GM21786 (cell line): ENCODE results near the gene PSMA4.
A peak's percentile ranks its signal among the peaks of the same experiment; 100 is the strongest.
"Not testable (repeated sequence)": the region's sequence is repeated elsewhere in the genome, so short reads cannot be mapped to it uniquely, and the experiment has no call there.

Source experiments
- ATAC-seq: cut with Tn5 transposase; IDR thresholded peaks from one replicate; pipeline ENCODE4 v1.9.1; 2021; ENCODE audit not compliant: unreplicated experiment

PSMA4 gene

DNA sequence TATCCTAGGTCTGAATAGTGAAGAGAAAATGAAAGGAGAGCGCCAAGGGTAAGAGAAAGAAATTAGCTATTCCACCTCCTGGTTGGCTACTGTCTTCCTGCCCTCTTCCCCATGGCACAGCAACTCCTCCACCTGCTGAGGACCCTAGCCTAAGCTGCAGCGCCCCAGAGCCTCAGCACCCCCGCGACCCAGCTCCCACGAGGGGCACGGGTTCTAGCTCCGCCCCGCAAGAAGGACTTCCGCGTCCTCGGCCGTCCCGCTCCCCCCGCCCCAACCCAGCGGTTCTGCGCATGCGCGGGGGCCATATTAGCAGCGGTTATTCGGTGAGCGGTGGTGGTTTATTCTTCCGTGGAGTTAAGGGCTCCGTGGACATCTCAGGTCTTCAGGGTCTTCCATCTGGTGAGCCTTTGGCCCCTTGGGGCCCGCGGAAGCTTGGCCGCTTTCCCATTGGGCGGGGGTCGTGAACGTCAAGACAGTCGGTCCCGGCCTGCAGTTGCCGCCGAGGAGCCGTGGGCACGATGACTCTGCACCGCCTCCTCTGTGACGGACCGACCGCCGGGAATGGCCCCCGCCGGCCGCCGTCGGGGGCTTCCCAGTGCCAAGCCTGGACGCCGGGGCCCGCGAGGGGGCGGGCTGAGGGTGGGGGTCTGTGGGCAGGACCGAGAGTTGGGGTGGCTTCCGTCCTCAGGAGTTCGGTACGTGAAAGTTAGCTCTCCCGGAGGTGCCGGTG is at the start of gene PSMA4:
Gene PSMA4, plus strand, starts transcription at position 304 of the 730 bp plus-strand sequence. CDS start 1,484 bp downstream, outside the sequence.
- peak; percentile 72 for ATAC-seq

- no peak for ATAC-seq
Measured at GRCh38 chr15:78492872-78493271, 47.4 kb upstream of the PSMA4 start.

- no peak for ATAC-seq
Measured at GRCh38 chr15:78501857-78502256, 38.4 kb upstream of the PSMA4 start.

DNA sequence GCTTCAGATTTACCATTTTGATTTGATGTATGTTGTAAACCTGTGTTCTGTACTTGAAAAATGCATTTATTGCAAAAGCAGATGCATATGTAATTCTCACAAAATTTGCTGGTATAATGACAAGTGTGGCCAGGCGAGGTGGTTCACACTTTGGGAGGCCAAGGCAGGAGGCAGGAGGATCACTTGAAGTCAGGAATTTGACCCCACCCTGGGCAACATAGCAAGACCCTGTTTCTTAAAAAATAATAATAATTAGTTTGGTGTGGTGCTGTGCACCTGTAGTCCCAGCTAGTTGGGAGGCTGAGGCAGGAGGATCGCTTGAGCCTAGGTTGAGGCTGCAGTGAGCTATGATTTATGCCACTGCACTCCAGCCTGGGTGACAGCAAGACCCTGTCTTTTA is 37.6 kb upstream of the PSMA4 start:
- no peak for ATAC-seq

DNA sequence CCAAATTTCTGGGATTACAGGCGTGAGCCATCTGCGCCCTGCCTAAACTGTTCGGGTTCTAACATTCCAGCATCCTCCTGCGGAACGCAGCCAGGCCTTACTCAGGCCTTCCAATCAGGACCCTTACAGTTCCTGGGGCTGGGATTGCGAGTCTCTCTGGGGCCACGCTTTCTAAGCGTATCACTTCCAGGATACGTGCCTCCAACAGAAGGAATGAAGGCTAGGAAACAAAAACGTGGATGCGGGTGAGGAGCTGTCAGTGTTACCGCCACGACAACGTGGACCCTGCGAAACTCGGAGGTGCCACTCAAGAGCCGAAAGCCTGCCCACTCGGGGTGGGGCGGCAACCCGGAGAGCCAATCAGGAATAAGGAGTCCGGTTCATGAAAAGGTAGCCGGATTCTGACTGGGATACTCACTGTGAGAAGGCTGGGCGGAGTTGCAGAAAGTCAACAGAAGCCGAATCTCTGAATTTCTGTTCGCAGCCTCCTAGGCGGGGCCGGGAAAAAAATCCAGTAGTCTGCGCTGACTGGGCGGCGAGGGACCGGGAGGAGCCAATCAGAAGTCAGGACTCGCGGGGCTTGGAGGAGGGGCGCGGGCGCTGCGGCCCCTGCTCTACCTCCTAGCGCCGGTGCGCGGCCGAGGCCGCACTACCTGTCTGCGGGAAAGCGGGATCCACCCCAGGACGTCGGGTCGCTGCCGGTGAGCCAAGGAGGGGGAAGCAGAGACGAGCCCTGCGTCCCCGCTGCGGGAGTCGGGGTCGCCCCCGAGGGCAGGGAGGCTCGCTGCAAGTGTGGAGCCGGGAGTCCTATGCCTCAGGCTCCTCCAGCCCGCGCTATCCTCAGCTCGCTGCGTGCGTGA is 33.0 kb upstream of the PSMA4 start, which contains the start of gene HYKK:
Gene HYKK, plus strand, starts transcription at position 607 of the 860 bp plus-strand sequence. CDS start 5,512 bp downstream, outside the sequence.
- peak; percentile 83 for ATAC-seq

- ATAC-seq, result peak; percentile 8
Measured at GRCh38 chr15:78507831-78508160, 32.4 kb upstream of the PSMA4 start.

DNA sequence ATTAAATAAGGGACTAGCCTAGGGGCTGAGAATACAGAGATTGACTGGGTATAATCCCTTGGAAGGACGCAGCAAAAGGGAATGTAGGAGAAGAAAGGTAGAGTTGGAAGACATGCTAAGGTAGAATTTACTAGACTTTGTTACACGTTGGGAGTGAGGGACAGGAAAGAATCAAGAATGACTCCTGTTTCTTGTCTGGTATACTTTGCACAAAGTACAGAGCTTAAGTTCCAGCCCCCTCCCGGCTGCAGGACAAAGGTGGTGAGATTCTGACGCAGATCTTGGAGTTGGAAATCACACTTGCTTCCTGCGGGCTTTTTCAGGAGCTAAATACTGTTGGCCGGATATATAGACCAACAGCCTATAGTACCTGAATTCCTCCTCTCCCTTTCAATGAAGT is 32.0 kb upstream of the PSMA4 start:
- no peak for ATAC-seq

GRCh38 chr15:78509726-78510312 is 30.4 kb upstream of the PSMA4 start:
- no peak for ATAC-seq

GRCh38 chr15:78520035-78520434 is 20.2 kb upstream of the PSMA4 start:
- ATAC-seq, result not testable (repeated sequence)

- ATAC-seq, result no peak
Measured at GRCh38 chr15:78524230-78524629, 16.0 kb upstream of the PSMA4 start.

GRCh38 chr15:78527325-78527724 is 12.9 kb upstream of the PSMA4 start:
- no peak for ATAC-seq

- no peak for ATAC-seq
Measured at GRCh38 chr15:78533331-78533730, 6.9 kb upstream of the PSMA4 start.

GRCh38 chr15:78536134-78536533 is 4.1 kb upstream of the PSMA4 start:
- ATAC-seq, result no peak

DNA sequence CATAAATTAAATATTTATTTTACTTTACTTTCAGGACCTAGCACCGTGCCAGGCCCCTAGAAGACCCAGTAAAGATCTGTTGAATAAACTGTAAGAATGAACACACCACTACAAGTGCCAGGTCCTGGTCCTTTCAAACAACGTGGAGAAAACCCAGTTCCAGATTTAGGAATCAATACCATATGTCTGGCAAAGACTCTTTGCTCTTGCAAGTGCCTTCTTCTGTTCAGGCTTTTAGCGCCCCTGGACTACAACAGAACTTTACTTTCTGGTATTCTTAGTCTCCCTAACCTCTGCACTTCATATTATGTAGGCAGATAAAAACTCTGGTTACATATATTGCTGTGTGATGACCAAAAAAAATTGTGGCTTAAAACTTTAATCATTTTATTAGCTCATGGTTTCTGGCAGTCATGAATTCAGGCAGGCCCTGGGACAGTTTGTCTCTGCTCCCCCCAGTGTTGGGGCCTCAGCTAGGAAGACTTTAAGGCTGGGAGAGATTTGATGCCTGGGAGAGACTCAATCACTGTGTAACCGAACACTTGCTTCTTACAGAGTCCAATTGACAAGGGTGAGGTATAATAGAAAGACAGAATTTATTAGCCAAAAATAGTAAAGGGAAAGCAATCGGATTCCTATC is 2.9 kb upstream of the PSMA4 start:
- no peak for ATAC-seq

GRCh38 chr15:78538358-78538757 is 1.9 kb upstream of the PSMA4 start:
- ATAC-seq, result no peak

DNA sequence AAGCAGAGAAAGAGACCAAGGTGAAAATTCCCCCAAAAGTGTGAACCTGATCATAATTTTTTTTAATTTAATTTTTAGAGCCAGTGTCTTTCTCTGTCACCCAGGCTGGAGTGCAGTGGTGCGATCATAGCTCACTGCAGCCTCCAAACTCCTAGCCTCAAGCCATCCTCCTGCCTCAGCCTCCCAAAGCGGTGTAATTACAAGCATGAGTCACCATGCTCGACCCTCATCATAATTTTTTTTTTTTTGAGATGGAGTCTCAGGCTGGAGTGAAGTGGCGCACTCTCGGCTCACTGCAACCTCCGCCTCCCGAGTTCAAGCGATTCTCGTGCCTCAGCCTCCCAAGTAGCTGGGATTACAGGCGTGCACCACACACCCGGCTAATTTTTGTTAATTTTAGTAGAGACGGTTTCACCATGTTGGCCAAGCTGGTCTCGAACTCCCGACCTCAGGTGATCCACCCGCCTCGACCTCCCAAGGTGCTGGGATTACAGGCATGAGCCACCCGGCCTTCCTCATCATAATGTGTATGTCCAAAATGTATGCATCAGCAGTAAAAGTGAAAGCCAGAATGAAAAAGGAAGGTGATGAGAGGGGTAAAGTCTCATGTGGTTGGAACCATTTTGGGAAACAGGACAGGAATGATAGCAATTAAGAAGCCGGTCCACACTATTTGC is 642 bp upstream of the PSMA4 start:
- not testable (repeated sequence) for ATAC-seq

- ATAC-seq, result no peak
Measured at GRCh38 chr15:78540871-78541743, 863 bp downstream of the PSMA4 start.

GRCh38 chr15:78541744-78542034 is 1.4 kb downstream of the PSMA4 start:
- no peak for ATAC-seq

- ATAC-seq, result no peak
Measured at GRCh38 chr15:78542647-78543046, 2.4 kb downstream of the PSMA4 start.

GRCh38 chr15:78550194-78550593 is 9.9 kb downstream of the PSMA4 start:
- ATAC-seq, result no peak
